Measurements from ENCODE around the gene KLHL29. TPM values are rescaled to one million over a fixed set of nuclear protein-coding genes. Genes with fewer than 3 reads are reported as not detected.

KLHL29 gene
- total RNA-seq, 2 donors from 2014 or later: 2.0 to 4.2 TPM

GRCh38 chr2:23687214-23687613, 302.2 kb downstream of the KLHL29 start:
- no peaks in the 10 kb centered on the region for H3K9me3 ChIP-seq
- TF ChIP-seq CTCF (IDR thresholded peaks at IDR 0.05): no peak

GRCh38 chr2:23687713-23688112, 302.7 kb downstream of the KLHL29 start:
- Histone ChIP-seq H3K27me3 (no peaks in the 10 kb centered on the region), H3K9me3 (no peaks in the 10 kb centered on the region), H3K4me1 (no peaks in the 10 kb centered on the region), H3K27ac (no peak overlapping the region), H3K36me3 (no peaks in the 10 kb centered on the region), H3K4me3 (no peak overlapping the region)
- no peak for DNase-seq (ENCODE audit: low spot score)
- TF ChIP-seq CTCF (IDR thresholded peaks at IDR 0.05): no peak

More at GRCh38 chr2:23687214-23687613, 302.2 kb downstream of the KLHL29 start:
- no peak overlapping the region for H3K27ac ChIP-seq
- H3K4me1 ChIP-seq: no peaks in the 10 kb centered on the region
- no peaks in the 10 kb centered on the region for H3K27me3 ChIP-seq
- H3K36me3 ChIP-seq: no peaks in the 10 kb centered on the region
- no peak overlapping the region for H3K4me3 ChIP-seq
- no peak for DNase-seq (ENCODE audit: low spot score)

- Histone ChIP-seq H3K36me3 (no peaks in the 10 kb centered on the region), H3K4me1 (no peaks in the 10 kb centered on the region), H3K27ac (no peak overlapping the region), H3K27me3 (no peaks in the 10 kb centered on the region), H3K9me3 (no peaks in the 10 kb centered on the region), H3K4me3 (no peak overlapping the region)
- no peak for DNase-seq (ENCODE audit: low spot score)
- TF ChIP-seq CTCF (IDR thresholded peaks at IDR 0.05): no peak
These were observed 303.6 kb downstream of the KLHL29 start for GRCh38 chr2:23688486-23689130.

GRCh38 chr2:23689131-23689700, 304.2 kb downstream of the KLHL29 start:
- no peak for DNase-seq (ENCODE audit: low spot score)
- Histone ChIP-seq H3K36me3 (no peaks in the 10 kb centered on the region), H3K9me3 (no peaks in the 10 kb centered on the region), H3K4me3 (no peak overlapping the region), H3K27me3 (no peaks in the 10 kb centered on the region), H3K27ac (no peak overlapping the region), H3K4me1 (no peaks in the 10 kb centered on the region)
- TF ChIP-seq CTCF (IDR thresholded peaks at IDR 0.05): no peak

- H3K36me3 ChIP-seq: no peaks in the 10 kb centered on the region
- H3K4me3 ChIP-seq: no peak overlapping the region
- no peaks in the 10 kb centered on the region for H3K4me1 ChIP-seq
- H3K27ac ChIP-seq: peak overlapping the region in 1 of 2 donors; percentile 1
- TF ChIP-seq CTCF (IDR thresholded peaks at IDR 0.05): no peak
- no peak for DNase-seq (ENCODE audit: low spot score)
- H3K27me3 ChIP-seq: no peaks in the 10 kb centered on the region
- H3K9me3 ChIP-seq: no peaks in the 10 kb centered on the region
These were observed 304.9 kb downstream of the KLHL29 start for GRCh38 chr2:23689891-23690290.
